Osteoblast (primary cell): Measurements from ENCODE around the gene ABCF3. TPM values are rescaled to one million over a fixed set of nuclear protein-coding genes. Genes with fewer than 3 reads are reported as not detected.
A peak's percentile ranks its signal among the peaks of the same experiment; 100 is the strongest.

Source experiments
- DNase-seq: peaks from one replicate; pipeline ENCODE4 v3.0.0; 2011; ENCODE audit warnings: low spot score, mixed read lengths; ENCODE audit not compliant: insufficient read length; ENCODE audit errors: missing footprints
- H2AFZ ChIP-seq: 2 replicates; pipeline ENCODE4 v1.6.0; 2011; ENCODE audit warnings: mild to moderate bottlenecking, low read length
- H3K27ac ChIP-seq: 2 replicates; pipeline ENCODE4 v1.5.1; 2011; ENCODE audit warnings: mild to moderate bottlenecking, low read depth, low read length, moderate library complexity
- H3K27me3 ChIP-seq: 2 replicates; pipeline ENCODE4 v1.6.0; 2012; ENCODE audit warnings: mild to moderate bottlenecking, control low read depth, inconsistent platforms, low read length, moderate library complexity; ENCODE audit not compliant: insufficient read depth
- H3K36me3 ChIP-seq: 2 replicates; pipeline ENCODE4 v1.5.1; 2011; ENCODE audit warnings: mild to moderate bottlenecking, low read length, control low read depth, moderate library complexity; ENCODE audit not compliant: insufficient read depth
- H3K4me1 ChIP-seq: 2 replicates; pipeline ENCODE4 v1.5.1; 2011; ENCODE audit warnings: mild to moderate bottlenecking, low read length, control low read depth, moderate library complexity; ENCODE audit not compliant: insufficient read depth
- H3K4me2 ChIP-seq: 2 replicates; pipeline ENCODE4 v1.6.0; 2011; ENCODE audit warnings: mild to moderate bottlenecking, low read length; ENCODE audit not compliant: insufficient read depth
- H3K4me3 ChIP-seq: fragments of 200-600 bp; sonication (generic); 3 replicates; pipeline ENCODE4 v1.5.1; 2012; ENCODE audit warnings: mild to moderate bottlenecking, low read length, inconsistent platforms; ENCODE audit not compliant: insufficient read depth
- H3K79me2 ChIP-seq: 2 replicates; pipeline ENCODE4 v1.6.0; 2012; ENCODE audit warnings: mild to moderate bottlenecking, low read length, control low read depth, inconsistent platforms; ENCODE audit not compliant: insufficient read depth
- H3K9me3 ChIP-seq: 2 replicates; pipeline ENCODE4 v1.5.1; 2011; ENCODE audit warnings: low read depth, low read length, control low read depth
- H4K20me1 ChIP-seq: 2 replicates; pipeline ENCODE4 v1.6.0; 2012; ENCODE audit warnings: mild to moderate bottlenecking, low read length, control low read depth; ENCODE audit not compliant: insufficient read depth
- total RNA-seq: library from RNA; depleted of rRNA; stranded (reverse); fragments of >200 nt; gene quantifications from 2 replicates; pipeline ENCODE4 v1.2.3, GENCODE V29; 2012
- TF ChIP-seq, protein P1 (sequence below): IDR thresholded peaks from 2 replicates; pipeline ENCODE4 v1.5.1; 2011; ENCODE audit warnings: mild to moderate bottlenecking, low read depth, low read length, moderate library complexity; ENCODE audit errors: extremely low read depth

Gene ABCF3
- total RNA-seq, 1 donor: 46.7 TPM

DNA sequence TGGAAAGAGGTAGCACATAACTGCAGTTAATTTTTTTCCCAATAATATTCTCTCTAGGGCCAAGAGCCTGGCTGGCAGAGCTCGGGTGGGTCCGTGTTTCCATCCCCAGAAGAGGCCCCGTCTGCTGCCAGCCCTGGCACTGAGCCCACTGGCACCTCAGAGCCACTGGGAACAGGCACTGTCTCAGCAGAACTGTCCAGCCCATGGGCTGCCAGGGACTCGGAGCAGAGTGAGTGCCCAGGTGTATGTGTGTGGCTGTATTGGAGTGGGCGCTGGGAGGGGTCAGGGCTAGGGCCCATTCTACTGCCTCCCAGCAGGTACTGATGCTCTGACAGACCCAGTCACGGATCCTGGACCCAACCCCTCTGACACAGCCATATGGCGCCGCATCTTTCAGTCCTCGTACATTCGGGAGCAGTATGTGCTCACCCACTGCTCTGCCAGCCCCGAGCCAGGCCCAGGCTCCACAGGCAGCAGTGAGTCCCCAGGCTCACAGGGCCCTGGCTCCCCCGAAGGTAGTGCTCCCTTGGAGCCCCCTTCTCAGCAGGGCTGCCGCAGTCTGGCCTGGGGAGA is 52.3 kb downstream of the ABCF3 start:
- peaks cover 12% of the 10 kb centered on the region for H3K36me3 ChIP-seq
- TF ChIP-seq, protein P1, sequence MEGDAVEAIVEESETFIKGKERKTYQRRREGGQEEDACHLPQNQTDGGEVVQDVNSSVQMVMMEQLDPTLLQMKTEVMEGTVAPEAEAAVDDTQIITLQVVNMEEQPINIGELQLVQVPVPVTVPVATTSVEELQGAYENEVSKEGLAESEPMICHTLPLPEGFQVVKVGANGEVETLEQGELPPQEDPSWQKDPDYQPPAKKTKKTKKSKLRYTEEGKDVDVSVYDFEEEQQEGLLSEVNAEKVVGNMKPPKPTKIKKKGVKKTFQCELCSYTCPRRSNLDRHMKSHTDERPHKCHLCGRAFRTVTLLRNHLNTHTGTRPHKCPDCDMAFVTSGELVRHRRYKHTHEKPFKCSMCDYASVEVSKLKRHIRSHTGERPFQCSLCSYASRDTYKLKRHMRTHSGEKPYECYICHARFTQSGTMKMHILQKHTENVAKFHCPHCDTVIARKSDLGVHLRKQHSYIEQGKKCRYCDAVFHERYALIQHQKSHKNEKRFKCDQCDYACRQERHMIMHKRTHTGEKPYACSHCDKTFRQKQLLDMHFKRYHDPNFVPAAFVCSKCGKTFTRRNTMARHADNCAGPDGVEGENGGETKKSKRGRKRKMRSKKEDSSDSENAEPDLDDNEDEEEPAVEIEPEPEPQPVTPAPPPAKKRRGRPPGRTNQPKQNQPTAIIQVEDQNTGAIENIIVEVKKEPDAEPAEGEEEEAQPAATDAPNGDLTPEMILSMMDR: no peak

DNA sequence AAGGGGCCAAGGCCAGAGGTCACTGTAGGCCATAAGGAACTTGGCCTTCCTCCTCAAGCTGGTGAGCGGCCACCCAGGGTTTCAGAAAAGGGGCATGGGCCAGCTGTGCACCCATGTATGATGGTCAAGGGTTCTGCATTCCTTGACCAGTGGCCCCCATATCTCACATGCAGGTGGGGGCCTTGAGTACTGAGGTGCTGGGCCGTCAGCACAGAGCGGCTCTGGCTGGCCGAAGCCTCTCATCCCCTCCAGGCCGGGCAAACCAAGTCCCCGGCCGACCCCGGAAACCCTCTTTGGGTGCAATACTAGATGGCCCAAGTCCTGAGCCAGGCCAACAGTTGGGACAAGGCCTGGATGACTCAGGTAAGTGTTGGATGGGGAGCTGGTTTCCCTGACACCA is 53.2 kb downstream of the ABCF3 start:
- H3K27me3 ChIP-seq: peaks cover under 1% of the 10 kb centered on the region
- no peaks in the 10 kb centered on the region for H3K79me2 ChIP-seq
- no peak overlapping the region for H3K27ac ChIP-seq
- H3K4me3 ChIP-seq: no peak overlapping the region
- no peaks in the 10 kb centered on the region for H3K4me1 ChIP-seq
- TF ChIP-seq, protein P1: no peak
- no peak overlapping the region for H2AFZ ChIP-seq
- H3K9me3 ChIP-seq: no peaks in the 10 kb centered on the region
- peak; percentile 29 for DNase-seq
- H4K20me1 ChIP-seq: peaks cover 29% of the 10 kb centered on the region
- no peak overlapping the region for H3K4me2 ChIP-seq
- peaks cover 18% of the 10 kb centered on the region for H3K36me3 ChIP-seq

More for the DNA sequence above, 52.3 kb downstream of the ABCF3 start:
- H3K4me2 ChIP-seq: no peak overlapping the region
- H4K20me1 ChIP-seq: peaks cover 26% of the 10 kb centered on the region
- DNase-seq: peak; percentile 73
- no peak overlapping the region for H3K27ac ChIP-seq
- H3K4me3 ChIP-seq: no peak overlapping the region
- no peaks in the 10 kb centered on the region for H3K9me3 ChIP-seq
- H2AFZ ChIP-seq: no peak overlapping the region
- no peaks in the 10 kb centered on the region for H3K4me1 ChIP-seq
- H3K27me3 ChIP-seq: peaks cover 3% of the 10 kb centered on the region
- no peaks in the 10 kb centered on the region for H3K79me2 ChIP-seq

DNA sequence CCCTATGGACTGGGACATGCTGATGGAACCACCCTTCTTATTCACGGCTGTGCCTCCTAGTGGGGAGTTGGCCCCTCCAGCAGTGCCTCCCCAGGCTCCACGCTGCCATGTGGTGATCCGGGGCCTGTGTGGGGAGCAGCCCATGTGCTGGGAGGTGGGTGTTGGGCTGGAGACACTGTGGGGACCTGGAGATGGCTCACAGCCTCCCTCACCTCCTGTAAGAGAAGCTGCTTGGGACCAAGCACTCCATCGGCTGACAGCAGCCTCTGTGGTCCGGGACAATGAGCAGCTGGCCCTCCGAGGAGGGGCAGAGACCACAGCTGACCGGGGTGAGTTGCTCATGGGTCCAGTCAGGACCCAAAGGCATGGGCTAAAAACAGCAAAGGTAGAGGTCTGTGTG is 53.7 kb downstream of the ABCF3 start:
- Histone ChIP-seq H3K36me3 (peaks cover 23% of the 10 kb centered on the region), H3K79me2 (no peaks in the 10 kb centered on the region), H3K4me3 (no peak overlapping the region), H4K20me1 (peaks cover 29% of the 10 kb centered on the region), H3K9me3 (no peaks in the 10 kb centered on the region), H3K4me2 (no peak overlapping the region), H3K4me1 (no peaks in the 10 kb centered on the region), H2AFZ (no peak overlapping the region), H3K27me3 (no peaks in the 10 kb centered on the region), H3K27ac (no peak overlapping the region)
- TF ChIP-seq, protein P1: no peak
- DNase-seq: peak; percentile 66

GRCh38 chr3:184240384-184241140 is 54.6 kb downstream of the ABCF3 start:
- Histone ChIP-seq H3K4me2 (no peak overlapping the region), H3K79me2 (no peaks in the 10 kb centered on the region), H3K4me3 (no peak overlapping the region), H2AFZ (no peak overlapping the region), H3K9me3 (no peaks in the 10 kb centered on the region), H3K27ac (no peak overlapping the region), H3K36me3 (peaks cover 29% of the 10 kb centered on the region), H3K4me1 (no peaks in the 10 kb centered on the region), H4K20me1 (peaks cover 30% of the 10 kb centered on the region), H3K27me3 (no peaks in the 10 kb centered on the region)
- TF ChIP-seq, protein P1: no peak
- DNase-seq: peak; percentile 92
